Measurements from ENCODE around the gene DHRS3. TPM values are rescaled to one million over a fixed set of nuclear protein-coding genes. Genes with fewer than 3 reads are reported as not detected.

DHRS3 gene
- total and polyA plus RNA-seq, 3 experiments from 2014 or later, result 31.9 to 123 (median 117) TPM

GRCh38 chr1:12619792-12620487, 1.9 kb upstream of the DHRS3 start:
- ChIA-PET POLR2A (interaction anchor here (0.9 to 2.2 kb wide), 2 partner anchors 16 to 19 kb away, joined by 4 to 9 read pairs; no protein-coding TSS in a partner anchor), CTCF (interaction anchor here (0.7 to 7.9 kb wide), 19 partner anchors 10 to 429 kb away, joined by 3 to 124 read pairs (median 5); no protein-coding TSS in a partner anchor)
- Mint-ChIP-seq H3K27me3 (peaks cover 0 to 10% of the 10 kb centered on the region in 2 donors), H3K4me1 (peaks cover 39 to 46% (median 42%) of the 10 kb centered on the region in 3 donors), H3K9me3 (peaks cover 0 to 2% (median 0%) of the 10 kb centered on the region in 5 donors), H3K36me3 (peaks cover 0 to 31% (median 0%) of the 10 kb centered on the region in 3 donors), H3K4me3 (peak overlapping the region; percentile 98 to 99 (median 98)), H3K27ac (peak overlapping the region; percentile 51 to 96 (median 84))
- H3K4me1 ChIP-seq (ENCODE audit: insufficient read depth, low read length), result peaks cover 28% of the 10 kb centered on the region
- peak overlapping the region; percentile 92 for H3K4me3 ChIP-seq (ENCODE audit: low read length)
- H3K9me3 ChIP-seq (ENCODE audit: low read length), result no peaks in the 10 kb centered on the region
- H3K36me3 ChIP-seq (ENCODE audit: insufficient read depth, low read length), result peaks cover 4% of the 10 kb centered on the region
- no peaks in the 10 kb centered on the region for H3K27me3 ChIP-seq (ENCODE audit: insufficient read depth, low read length, poor library complexity, severe bottlenecking)
- H3K27ac ChIP-seq (ENCODE audit: low read depth, low read length), result peak overlapping the region; percentile 85
- peak; percentile 65 to 78 (median 71) for DNase-seq

GRCh38 chr1:12618965-12619791, 1.2 kb upstream of the DHRS3 start:
- H3K9me3 Mint-ChIP-seq, result peaks cover 0 to 2% (median 0%) of the 10 kb centered on the region in 5 donors
- H3K4me3 Mint-ChIP-seq, result peak overlapping the region; percentile 98 to 99 (median 98)
- Histone ChIP-seq H3K27ac (ENCODE audit: low read depth, low read length) (peak overlapping the region; percentile 85), H3K4me1 (ENCODE audit: insufficient read depth, low read length) (peaks cover 36% of the 10 kb centered on the region), H3K4me3 (ENCODE audit: low read length) (peak overlapping the region; percentile 92), H3K9me3 (ENCODE audit: low read length) (no peaks in the 10 kb centered on the region), H3K36me3 (ENCODE audit: insufficient read depth, low read length) (peaks cover 4% of the 10 kb centered on the region), H3K27me3 (ENCODE audit: insufficient read depth, low read length, poor library complexity, severe bottlenecking) (no peaks in the 10 kb centered on the region)
- H3K27ac Mint-ChIP-seq, result peak overlapping the region; percentile 88 to 97 (median 96)
- ChIA-PET POLR2A (interaction anchor here (0.8 to 2.2 kb wide), 7 partner anchors 15 to 274 kb away, joined by 3 to 24 read pairs (median 4); no protein-coding TSS in a partner anchor), CTCF (interaction anchor here (0.8 to 7.9 kb wide), 26 partner anchors 11 to 428 kb away, joined by 3 to 124 read pairs (median 4); no protein-coding TSS in a partner anchor)
- peaks cover 46 to 53% (median 50%) of the 10 kb centered on the region in 3 donors for H3K4me1 Mint-ChIP-seq
- peaks cover 0 to 33% (median 0%) of the 10 kb centered on the region in 3 donors for H3K36me3 Mint-ChIP-seq
- H3K27me3 Mint-ChIP-seq, result peaks cover 0 to 10% of the 10 kb centered on the region in 2 donors
- DNase-seq, result peak; percentile 48 to 73 (median 60)

GRCh38 chr1:12618661-12618964, 603 bp upstream of the DHRS3 start:
- H3K27ac ChIP-seq (ENCODE audit: low read depth, low read length), result peak overlapping the region; percentile 85
- ChIA-PET POLR2A (interaction anchor here (0.8 to 2.2 kb wide), 7 partner anchors 15 to 273 kb away, joined by 3 to 24 read pairs (median 5); no protein-coding TSS in a partner anchor), CTCF (interaction anchor here (0.8 to 7.9 kb wide), 18 partner anchors 11 to 341 kb away, joined by 3 to 124 read pairs (median 4); no protein-coding TSS in a partner anchor)
- H3K4me1 Mint-ChIP-seq, result peaks cover 48 to 56% (median 54%) of the 10 kb centered on the region in 3 donors
- no peaks in the 10 kb centered on the region for H3K27me3 ChIP-seq (ENCODE audit: insufficient read depth, low read length, poor library complexity, severe bottlenecking)
- peaks cover 4% of the 10 kb centered on the region for H3K36me3 ChIP-seq (ENCODE audit: insufficient read depth, low read length)
- H3K36me3 Mint-ChIP-seq, result peaks cover 0 to 34% (median 0%) of the 10 kb centered on the region in 3 donors
- peak overlapping the region; percentile 92 for H3K4me3 ChIP-seq (ENCODE audit: low read length)
- H3K9me3 ChIP-seq (ENCODE audit: low read length), result no peaks in the 10 kb centered on the region
- peak overlapping the region; percentile 98 to 99 (median 98) for H3K4me3 Mint-ChIP-seq
- peak overlapping the region; percentile 88 to 97 (median 96) for H3K27ac Mint-ChIP-seq
- peaks cover 0 to 2% (median 0%) of the 10 kb centered on the region in 5 donors for H3K9me3 Mint-ChIP-seq
- H3K27me3 Mint-ChIP-seq, result peaks cover 0 to 10% of the 10 kb centered on the region in 2 donors
- H3K4me1 ChIP-seq (ENCODE audit: insufficient read depth, low read length), result peaks cover 41% of the 10 kb centered on the region
- DNase-seq, result no peak

- Histone ChIP-seq H3K36me3 (ENCODE audit: insufficient read depth, low read length) (peaks cover 4% of the 10 kb centered on the region), H3K4me1 (ENCODE audit: insufficient read depth, low read length) (peaks cover 47% of the 10 kb centered on the region), H3K9me3 (ENCODE audit: low read length) (no peaks in the 10 kb centered on the region), H3K4me3 (ENCODE audit: low read length) (peak overlapping the region; percentile 92), H3K27ac (ENCODE audit: low read depth, low read length) (peak overlapping the region; percentile 85), H3K27me3 (ENCODE audit: insufficient read depth, low read length, poor library complexity, severe bottlenecking) (no peaks in the 10 kb centered on the region)
- peak overlapping the region; percentile 98 to 99 (median 98) for H3K4me3 Mint-ChIP-seq
- peaks cover 58 to 67% (median 65%) of the 10 kb centered on the region in 3 donors for H3K4me1 Mint-ChIP-seq
- peaks cover 0 to 42% (median 7%) of the 10 kb centered on the region in 3 donors for H3K36me3 Mint-ChIP-seq
- peak overlapping the region; percentile 88 to 97 (median 96) for H3K27ac Mint-ChIP-seq
- POLR2A ChIA-PET, result interaction anchor here (0.6 to 2.0 kb wide), 8 partner anchors 13 to 347 kb away, joined by 4 to 24 read pairs (median 5); no protein-coding TSS in a partner anchor
- DNase-seq, result peak; percentile 35 to 67 (median 64)
- peaks cover 0 to 2% (median 0%) of the 10 kb centered on the region in 5 donors for H3K9me3 Mint-ChIP-seq
- CTCF ChIA-PET, result interaction anchor here (0.7 to 7.9 kb wide), 14 partner anchors 12 to 303 kb away, joined by 3 to 124 read pairs (median 4); no protein-coding TSS in a partner anchor
- peaks cover 0 to 10% of the 10 kb centered on the region in 2 donors for H3K27me3 Mint-ChIP-seq
Measured at GRCh38 chr1:12617511-12617900, 504 bp downstream of the DHRS3 start.

GRCh38 chr1:12616709-12617373, 1.2 kb downstream of the DHRS3 start:
- H3K4me3 ChIP-seq (ENCODE audit: low read length), result peak overlapping the region; percentile 92
- Mint-ChIP-seq H3K4me3 (peak overlapping the region; percentile 98 to 99 (median 98)), H3K4me1 (peaks cover 64 to 72% (median 67%) of the 10 kb centered on the region in 3 donors), H3K36me3 (peaks cover 0 to 46% (median 10%) of the 10 kb centered on the region in 3 donors), H3K27ac (peak overlapping the region; percentile 88 to 97 (median 96)), H3K9me3 (peaks cover 0 to 2% (median 0%) of the 10 kb centered on the region in 5 donors), H3K27me3 (peaks cover 0 to 10% of the 10 kb centered on the region in 2 donors)
- POLR2A ChIA-PET, result interaction anchor here (0.6 to 2.7 kb wide), 6 partner anchors 11 to 257 kb away, joined by 3 to 18 read pairs (median 6); no protein-coding TSS in a partner anchor
- CTCF ChIA-PET, result interaction anchor here (0.7 to 7.9 kb wide), 13 partner anchors 11 to 282 kb away, joined by 3 to 124 read pairs (median 4); no protein-coding TSS in a partner anchor
- H3K9me3 ChIP-seq (ENCODE audit: low read length), result no peaks in the 10 kb centered on the region
- no peaks in the 10 kb centered on the region for H3K27me3 ChIP-seq (ENCODE audit: insufficient read depth, low read length, poor library complexity, severe bottlenecking)
- peaks cover 47% of the 10 kb centered on the region for H3K4me1 ChIP-seq (ENCODE audit: insufficient read depth, low read length)
- DNase-seq, result peak in 2 of 5 donors; percentile 12 to 40
- H3K27ac ChIP-seq (ENCODE audit: low read depth, low read length), result peak overlapping the region; percentile 85
- peaks cover 8% of the 10 kb centered on the region for H3K36me3 ChIP-seq (ENCODE audit: insufficient read depth, low read length)

- peak overlapping the region; percentile 92 for H3K4me3 ChIP-seq (ENCODE audit: low read length)
- peaks cover 8% of the 10 kb centered on the region for H3K36me3 ChIP-seq (ENCODE audit: insufficient read depth, low read length)
- peaks cover 0 to 10% of the 10 kb centered on the region in 2 donors for H3K27me3 Mint-ChIP-seq
- H3K4me1 Mint-ChIP-seq, result peaks cover 70 to 78% (median 70%) of the 10 kb centered on the region in 3 donors
- H3K36me3 Mint-ChIP-seq, result peaks cover 0 to 51% (median 10%) of the 10 kb centered on the region in 3 donors
- H3K9me3 ChIP-seq (ENCODE audit: low read length), result no peaks in the 10 kb centered on the region
- H3K27me3 ChIP-seq (ENCODE audit: insufficient read depth, low read length, poor library complexity, severe bottlenecking), result no peaks in the 10 kb centered on the region
- peak overlapping the region; percentile 85 for H3K27ac ChIP-seq (ENCODE audit: low read depth, low read length)
- DNase-seq, result peak in 1 of 5 donors; percentile 29
- H3K4me3 Mint-ChIP-seq, result peak overlapping the region; percentile 98 to 99 (median 98)
- ChIA-PET CTCF (interaction anchor here (1.2 to 7.9 kb wide), 8 partner anchors 10 to 281 kb away, joined by 3 to 124 read pairs (median 6); no protein-coding TSS in a partner anchor), POLR2A (interaction anchor here (0.6 to 2.7 kb wide), 5 partner anchors 10 to 256 kb away, joined by 3 to 18 read pairs (median 6); no protein-coding TSS in a partner anchor)
- peaks cover 47% of the 10 kb centered on the region for H3K4me1 ChIP-seq (ENCODE audit: insufficient read depth, low read length)
- peak overlapping the region; percentile 67 to 97 (median 88) for H3K27ac Mint-ChIP-seq
- peaks cover 0 to 2% (median 0%) of the 10 kb centered on the region in 5 donors for H3K9me3 Mint-ChIP-seq
Measured at GRCh38 chr1:12615865-12616708, 1.9 kb downstream of the DHRS3 start.

Data from CD8-positive, alpha-beta memory T cell (primary cell).